Measurements from ENCODE around the gene USP4. TPM values are rescaled to one million over a fixed set of nuclear protein-coding genes. Genes with fewer than 3 reads are reported as not detected.

USP4 gene
- total RNA-seq, 4 donors from 2014 or later, result 8.1 to 29.6 (median 19.3) TPM

DNA sequence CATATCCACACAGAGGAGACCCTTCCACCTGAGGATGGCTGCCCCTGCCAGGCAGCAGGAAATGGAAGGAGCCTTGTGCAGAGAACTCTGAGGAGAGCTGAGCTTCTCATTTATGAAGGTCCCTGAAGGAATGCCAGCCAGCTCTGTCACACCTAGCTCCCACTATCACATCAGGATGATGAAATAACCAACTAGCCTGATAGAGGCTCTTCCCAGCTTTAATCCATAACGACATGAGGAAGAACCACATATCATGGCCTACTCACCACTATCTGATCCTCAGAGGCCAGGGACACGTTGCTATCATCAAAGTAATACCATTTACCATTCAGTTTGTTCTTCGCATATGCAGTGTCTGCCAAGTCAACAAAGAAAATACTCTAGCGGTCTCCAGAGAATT is 61.3 kb downstream of the USP4 start:
- DNase-seq, result no peak
- Histone ChIP-seq H3K27ac (peak overlapping the region; percentile 20 to 97 (median 72)), H3K36me3 (peaks cover 6 to 60% (median 13%) of the 10 kb centered on the region in 3 donors), H3K27me3 (no peaks in the 10 kb centered on the region), H3K9me3 (no peaks in the 10 kb centered on the region), H3K4me3 (no peak overlapping the region), H3K4me1 (peaks cover 3 to 45% (median 33%) of the 10 kb centered on the region in 3 donors)
- TF ChIP-seq, protein P1, sequence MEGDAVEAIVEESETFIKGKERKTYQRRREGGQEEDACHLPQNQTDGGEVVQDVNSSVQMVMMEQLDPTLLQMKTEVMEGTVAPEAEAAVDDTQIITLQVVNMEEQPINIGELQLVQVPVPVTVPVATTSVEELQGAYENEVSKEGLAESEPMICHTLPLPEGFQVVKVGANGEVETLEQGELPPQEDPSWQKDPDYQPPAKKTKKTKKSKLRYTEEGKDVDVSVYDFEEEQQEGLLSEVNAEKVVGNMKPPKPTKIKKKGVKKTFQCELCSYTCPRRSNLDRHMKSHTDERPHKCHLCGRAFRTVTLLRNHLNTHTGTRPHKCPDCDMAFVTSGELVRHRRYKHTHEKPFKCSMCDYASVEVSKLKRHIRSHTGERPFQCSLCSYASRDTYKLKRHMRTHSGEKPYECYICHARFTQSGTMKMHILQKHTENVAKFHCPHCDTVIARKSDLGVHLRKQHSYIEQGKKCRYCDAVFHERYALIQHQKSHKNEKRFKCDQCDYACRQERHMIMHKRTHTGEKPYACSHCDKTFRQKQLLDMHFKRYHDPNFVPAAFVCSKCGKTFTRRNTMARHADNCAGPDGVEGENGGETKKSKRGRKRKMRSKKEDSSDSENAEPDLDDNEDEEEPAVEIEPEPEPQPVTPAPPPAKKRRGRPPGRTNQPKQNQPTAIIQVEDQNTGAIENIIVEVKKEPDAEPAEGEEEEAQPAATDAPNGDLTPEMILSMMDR (IDR thresholded peaks at IDR 0.05), result no peak
- TF ChIP-seq POLR2A (IDR thresholded peaks at IDR 0.05), result no peak
- WGBS, 2 donors, result 41 to 42% methylated on average over 4 of the region's 4 CpGs
- intact Hi-C loops (cut with DNase I), result loop anchor here (10.0 kb wide), 1 partner anchor 104 kb away; the partner anchor contains the start of gene KLHDC8B

- Histone ChIP-seq H3K27me3 (no peaks in the 10 kb centered on the region), H3K9me3 (no peaks in the 10 kb centered on the region), H3K27ac (peak overlapping the region; percentile 84 to 97 (median 91)), H3K4me3 (peak overlapping the region; percentile 32 to 64 (median 52)), H3K4me1 (peaks cover 3 to 45% (median 33%) of the 10 kb centered on the region in 3 donors), H3K36me3 (peaks cover 0 to 48% (median 7%) of the 10 kb centered on the region in 3 donors)
- DNase-seq, result no peak
- 17 to 25% methylated on average over 9 of the region's 9 CpGs for WGBS, 2 donors
- intact Hi-C loops (cut with DNase I), result loop anchor here (10.0 kb wide), 1 partner anchor 103 kb away; the partner anchor contains the start of gene KLHDC8B
- TF ChIP-seq POLR2A (IDR thresholded peaks at IDR 0.05), result no peak
- TF ChIP-seq, protein P1 (IDR thresholded peaks at IDR 0.05), result no peak
These were observed 62.5 kb downstream of the USP4 start for GRCh38 chr3:49277383-49277775.

GRCh38 chr3:49276475-49277382 is 63.1 kb downstream of the USP4 start, which contains the start of gene C3orf62:
Gene C3orf62 (minus strand): TSS chr3:49277232. CDS start chr3:49276872, 360 bp downstream.
- WGBS, 2 donors, result 1 to 4% methylated on average over 9 to 24 of the region's 51 CpGs
- Histone ChIP-seq H3K4me3 (peak within 1 kb of the TSS; percentile 32 to 64 (median 52)), H3K27ac (peak within 1 kb of the TSS; percentile 84 to 97 (median 91)), H3K36me3 (peaks cover 0 to 42% (median 7%) of the 10 kb centered on the region in 3 donors), H3K4me1 (peaks cover 3 to 45% (median 33%) of the 10 kb centered on the region in 3 donors), H3K9me3 (no peaks in the 10 kb centered on the region), H3K27me3 (no peaks in the 10 kb centered on the region)
- TF ChIP-seq, protein P1 (IDR thresholded peaks at IDR 0.05), result peak in 1 of 6 experiments; percentile 4
- TF ChIP-seq POLR2A (IDR thresholded peaks at IDR 0.05), result peak in 2 of 4 donors; percentile 29 to 58
- intact Hi-C loops (cut with DNase I), result loop anchor here (10.0 kb wide), 1 partner anchor 102 kb away; the partner anchor contains the start of gene KLHDC8B
- peak; percentile 49 for DNase-seq

- no peak for DNase-seq
- no peak overlapping the region for H3K4me3 ChIP-seq
- H3K9me3 ChIP-seq, result no peaks in the 10 kb centered on the region
- H3K27me3 ChIP-seq, result no peaks in the 10 kb centered on the region
- TF ChIP-seq, protein P1 (IDR thresholded peaks at IDR 0.05), result no peak
- no peak for TF ChIP-seq POLR2A (IDR thresholded peaks at IDR 0.05)
- H3K4me1 ChIP-seq, result peaks cover 3 to 45% (median 23%) of the 10 kb centered on the region in 3 donors
- H3K27ac ChIP-seq, result no peak overlapping the region
- intact Hi-C loops (cut with DNase I), result loop anchor here (10.0 kb wide), 1 partner anchor 99 kb away; the partner anchor contains the start of gene KLHDC8B
- WGBS, 2 donors, result 88 to 93% methylated on average over 6 to 11 of the region's 11 CpGs
- H3K36me3 ChIP-seq, result peaks cover 0 to 25% (median 0%) of the 10 kb centered on the region in 3 donors
These were observed 65.9 kb downstream of the USP4 start for GRCh38 chr3:49273825-49274532.

Measured in esophagus squamous epithelium (tissue), 5 donors.